BLaER1 (cell line): ENCODE results near the gene SEC16A.
"Not testable (repeated sequence)": the region's sequence is repeated elsewhere in the genome, so short reads cannot be mapped to it uniquely, and the experiment has no call there.

Source experiments
- H3K27ac ChIP-seq: shearing (Covaris generic); formaldehyde crosslinking; 2 replicates; pipeline ENCODE4 v1.8.1; 2022
- H3K27me3 ChIP-seq: shearing (Covaris generic); formaldehyde crosslinking; 2 replicates; pipeline ENCODE4 v1.8.1; 2022
- H3K36me3 ChIP-seq: shearing (Covaris generic); formaldehyde crosslinking; 2 replicates; pipeline ENCODE4 v1.8.1; 2022
- H3K4me1 ChIP-seq: shearing (Covaris generic); formaldehyde crosslinking; 2 replicates; pipeline ENCODE4 v1.8.1; 2022
- H3K4me2 ChIP-seq: shearing (Covaris generic); formaldehyde crosslinking; 2 replicates; pipeline ENCODE4 v1.8.1; 2022
- H3K4me3 ChIP-seq: shearing (Covaris generic); formaldehyde crosslinking; 2 replicates; pipeline ENCODE4 v1.8.1; 2022
- H3K9ac ChIP-seq: shearing (Covaris generic); formaldehyde crosslinking; 2 replicates; pipeline ENCODE4 v1.8.1; 2022
- H3K9me3 ChIP-seq: shearing (Covaris generic); formaldehyde crosslinking; 2 replicates; pipeline ENCODE4 v1.8.1; 2022
- H4K20me1 ChIP-seq: shearing (Covaris generic); formaldehyde crosslinking; 2 replicates; pipeline ENCODE4 v1.8.1; 2022
- Cebpa-rat ChIP-seq: shearing (Covaris generic); IDR thresholded peaks from 2 replicates; pipeline ENCODE4 v1.8.1; 2022

Gene SEC16A

DNA sequence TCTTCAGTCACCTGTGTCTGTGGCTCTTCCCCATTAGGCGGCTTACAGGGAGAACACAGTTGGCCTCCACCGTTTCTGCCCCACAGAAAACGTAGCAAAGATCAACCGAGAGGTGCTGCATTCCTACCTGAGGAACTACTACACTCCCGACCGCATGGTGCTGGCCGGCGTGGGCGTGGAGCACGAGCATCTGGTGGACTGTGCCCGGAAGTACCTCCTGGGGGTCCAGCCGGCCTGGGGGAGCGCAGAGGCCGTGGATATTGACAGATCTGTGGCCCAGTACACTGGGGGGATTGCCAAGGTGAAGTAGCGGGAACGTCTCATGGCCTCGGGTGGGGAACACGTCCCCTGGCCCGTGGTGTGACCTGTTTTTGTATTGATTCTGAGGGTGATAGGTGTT lies 65.9 kb downstream of the SEC16A start:
- Histone ChIP-seq H3K4me1 (peaks cover 26% of the 10 kb centered on the region), H3K9me3 (no peaks in the 10 kb centered on the region), H4K20me1 (peaks cover 54% of the 10 kb centered on the region), H3K9ac (no peak overlapping the region), H3K27ac (no peak overlapping the region), H3K4me2 (no peak overlapping the region), H3K4me3 (no peak overlapping the region), H3K27me3 (no peaks in the 10 kb centered on the region), H3K36me3 (peaks cover 94% of the 10 kb centered on the region)
- no peak for TF ChIP-seq Cebpa-rat

DNA sequence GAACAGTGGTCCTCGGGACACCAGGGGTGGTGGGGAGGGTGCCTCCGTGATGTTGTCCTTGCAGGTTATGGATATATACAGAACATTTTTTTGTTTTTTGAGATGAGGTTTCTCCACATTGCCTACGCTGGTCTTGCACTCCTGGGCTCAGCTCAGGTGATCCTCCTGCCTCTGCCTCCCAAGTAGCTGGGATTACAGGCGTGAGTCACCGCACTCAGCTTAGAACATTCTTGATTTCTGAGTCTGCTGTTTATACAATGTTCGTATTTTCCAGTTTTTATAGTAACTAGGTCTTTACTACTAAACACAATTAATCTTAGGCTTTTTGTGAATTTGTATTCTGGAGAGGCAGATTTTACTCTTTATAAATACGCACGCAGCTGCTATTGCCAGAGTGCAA lies 66.4 kb downstream of the SEC16A start:
- TF ChIP-seq Cebpa-rat = no peak
- no peaks in the 10 kb centered on the region for H3K9me3 ChIP-seq
- no peaks in the 10 kb centered on the region for H3K27me3 ChIP-seq
- no peak overlapping the region for H3K27ac ChIP-seq
- H3K9ac ChIP-seq = no peak overlapping the region
- H3K4me1 ChIP-seq = peaks cover 26% of the 10 kb centered on the region
- peaks cover 54% of the 10 kb centered on the region for H4K20me1 ChIP-seq
- H3K36me3 ChIP-seq = peaks cover 93% of the 10 kb centered on the region
- H3K4me2 ChIP-seq = no peak overlapping the region
- no peak overlapping the region for H3K4me3 ChIP-seq

DNA sequence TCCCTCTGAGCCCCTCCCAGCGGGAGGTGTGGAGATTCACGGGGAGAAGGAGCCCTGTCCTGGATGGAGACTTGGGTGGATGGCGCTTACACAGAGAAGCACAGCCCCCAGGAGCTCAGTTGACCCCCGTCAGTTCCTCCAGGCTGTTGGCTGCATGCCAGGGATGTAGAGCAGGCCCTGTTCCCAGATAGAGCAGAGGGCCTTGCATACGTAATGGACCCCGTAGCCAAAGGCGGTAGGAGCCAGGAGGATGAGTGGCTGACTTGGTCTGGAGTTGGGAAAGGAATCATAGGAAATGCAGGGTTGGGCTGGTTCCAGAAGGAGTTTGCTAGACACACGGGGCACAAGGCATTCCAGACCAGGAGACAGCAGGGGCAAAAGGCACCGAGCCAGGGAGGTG lies 69.9 kb downstream of the SEC16A start:
- Histone ChIP-seq H3K4me3 (no peak overlapping the region), H3K27ac (no peak overlapping the region), H4K20me1 (peaks cover 62% of the 10 kb centered on the region), H3K9me3 (no peaks in the 10 kb centered on the region), H3K4me1 (peaks cover 34% of the 10 kb centered on the region), H3K27me3 (no peaks in the 10 kb centered on the region), H3K4me2 (no peak overlapping the region), H3K9ac (no peak overlapping the region), H3K36me3 (peaks cover 63% of the 10 kb centered on the region)
- TF ChIP-seq Cebpa-rat = no peak

DNA sequence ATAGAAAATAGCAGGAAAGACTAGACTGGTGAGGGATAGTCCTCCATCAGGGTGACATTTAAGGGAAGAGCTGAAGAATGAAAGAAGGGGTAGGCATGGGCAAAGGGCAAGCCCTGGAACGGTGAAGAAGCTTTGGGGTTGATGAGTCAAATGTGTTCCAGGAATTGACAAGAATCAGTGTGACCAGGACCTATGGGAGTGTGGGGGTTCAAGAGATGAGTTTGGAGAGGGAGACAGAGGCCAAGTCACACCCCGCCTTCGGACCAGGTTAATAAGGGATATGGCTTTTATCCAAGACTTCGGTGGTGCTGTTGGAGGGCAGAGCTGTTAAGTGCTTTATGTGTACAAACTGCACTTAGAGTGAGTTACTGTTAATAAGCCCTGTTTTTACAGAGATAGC lies 71.5 kb downstream of the SEC16A start:
- Histone ChIP-seq H3K4me1 (peaks cover 40% of the 10 kb centered on the region), H4K20me1 (peaks cover 55% of the 10 kb centered on the region), H3K27ac (peak overlapping the region; percentile 96), H3K9me3 (no peaks in the 10 kb centered on the region), H3K9ac (peak overlapping the region; percentile 97), H3K27me3 (no peaks in the 10 kb centered on the region), H3K4me2 (peak overlapping the region; percentile 91), H3K36me3 (peaks cover 63% of the 10 kb centered on the region), H3K4me3 (peak overlapping the region; percentile 100)
- TF ChIP-seq Cebpa-rat = no peak

DNA sequence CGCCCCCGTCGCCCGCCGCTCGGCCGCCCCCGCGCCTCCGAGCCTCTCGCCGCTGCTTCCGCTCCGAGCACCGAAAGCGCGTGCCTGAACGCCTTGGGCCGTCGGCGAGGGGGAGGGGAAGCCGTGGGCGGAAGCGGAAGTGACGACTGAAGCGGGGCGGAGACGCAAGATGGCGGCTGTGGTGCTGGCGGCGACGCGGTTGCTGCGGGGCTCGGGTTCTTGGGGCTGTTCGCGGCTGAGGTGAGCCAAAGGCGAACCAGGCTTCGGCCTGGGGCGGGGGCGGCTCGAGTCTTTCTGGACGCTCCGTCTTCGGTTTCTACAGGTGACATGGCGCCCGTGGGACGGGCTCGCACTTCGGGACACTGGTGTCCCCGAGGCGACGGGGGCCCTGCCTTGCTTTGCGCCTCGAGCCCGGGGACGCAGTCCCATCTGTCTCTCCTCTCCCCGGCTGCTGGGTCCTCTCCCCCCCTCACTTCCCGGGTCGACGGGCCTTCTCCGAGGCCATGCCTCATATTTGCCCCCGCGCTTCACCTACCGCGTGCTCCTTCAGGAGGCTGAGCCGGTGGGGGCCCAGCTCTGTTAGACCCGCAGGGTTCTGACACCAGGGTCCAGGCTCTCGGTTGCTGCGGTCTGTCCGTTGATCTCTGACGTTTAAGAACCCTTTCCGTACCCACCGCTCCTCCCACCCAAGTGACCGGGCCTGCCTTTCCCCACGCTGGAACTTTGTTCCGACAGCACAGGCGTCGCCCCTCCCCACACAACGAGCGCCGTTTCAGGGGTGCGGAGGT lies 72.1 kb downstream of the SEC16A start, which contains the start of the genes ENTR1 and PMPCA:
Gene ENTR1 (minus strand): TSS at position 115 of the 788 bp plus-strand sequence. CDS start 217 bp downstream, outside the sequence.
Gene PMPCA (plus strand): TSS at position 159 of the 788 bp plus-strand sequence. CDS start 11 bp downstream, at position 170.
- peaks cover 63% of the 10 kb centered on the region for H3K36me3 ChIP-seq
- H3K9me3 ChIP-seq = no peaks in the 10 kb centered on the region
- peak within 1 kb of the TSS; percentile 97 for H3K9ac ChIP-seq
- peak within 1 kb of the TSS; percentile 91 for H3K4me2 ChIP-seq
- H3K4me1 ChIP-seq = peaks cover 46% of the 10 kb centered on the region
- peak within 1 kb of the TSS; percentile 100 for H3K4me3 ChIP-seq
- no peak for TF ChIP-seq Cebpa-rat
- H4K20me1 ChIP-seq = peaks cover 51% of the 10 kb centered on the region
- peak within 1 kb of the TSS; percentile 96 for H3K27ac ChIP-seq
- H3K27me3 ChIP-seq = no peaks in the 10 kb centered on the region

DNA sequence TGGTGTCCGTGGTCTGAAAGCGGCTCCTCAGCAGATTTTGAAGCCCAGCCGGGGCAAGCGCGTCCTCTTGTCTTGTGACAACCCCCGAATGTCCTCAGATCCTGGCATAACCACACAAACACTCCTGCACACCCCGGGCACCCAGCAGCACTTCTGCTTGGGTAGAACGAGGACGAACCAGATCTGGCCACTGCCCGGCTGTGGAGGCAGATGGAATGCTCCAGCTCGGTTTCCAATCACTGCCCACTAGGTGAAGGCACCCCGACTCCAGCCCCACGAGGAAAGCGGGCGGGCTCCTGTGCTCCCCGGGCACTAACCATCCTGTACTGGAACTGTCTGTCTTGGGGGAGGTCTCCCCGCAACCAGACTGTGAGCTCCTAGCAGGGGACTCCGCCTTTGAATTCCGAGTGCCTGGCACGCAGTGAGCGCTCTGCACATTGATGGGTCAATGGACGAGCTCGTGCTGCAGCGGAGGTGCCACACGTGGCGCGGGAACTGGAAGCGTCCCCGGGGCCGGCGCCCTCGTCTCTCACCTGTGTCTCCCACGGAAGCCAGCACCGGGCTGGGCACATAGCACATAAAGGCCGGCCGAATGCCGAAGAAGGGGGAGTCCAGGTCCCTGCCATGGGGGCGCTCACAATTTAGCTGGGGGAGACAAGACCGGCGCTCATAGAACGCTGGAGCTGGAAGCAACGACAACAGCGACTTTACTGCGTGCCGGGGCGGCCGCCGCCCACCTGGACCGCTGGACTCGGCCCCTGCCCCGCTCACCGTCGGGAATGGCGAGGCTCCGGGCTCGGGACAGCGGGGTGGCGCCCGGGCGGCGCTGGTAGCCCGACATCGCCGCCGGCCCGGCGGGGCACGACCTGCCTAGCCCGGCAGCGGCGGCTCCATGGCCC lies 73.0 kb downstream of the SEC16A start:
- H3K27me3 ChIP-seq = no peaks in the 10 kb centered on the region
- H3K36me3 ChIP-seq = peaks cover 63% of the 10 kb centered on the region
- H3K4me3 ChIP-seq = peak overlapping the region; percentile 100
- H3K4me1 ChIP-seq = peaks cover 55% of the 10 kb centered on the region
- peak overlapping the region; percentile 97 for H3K9ac ChIP-seq
- H4K20me1 ChIP-seq = peaks cover 51% of the 10 kb centered on the region
- no peak for TF ChIP-seq Cebpa-rat
- H3K4me2 ChIP-seq = peak overlapping the region; percentile 91
- no peaks in the 10 kb centered on the region for H3K9me3 ChIP-seq
- peak overlapping the region; percentile 96 for H3K27ac ChIP-seq

DNA sequence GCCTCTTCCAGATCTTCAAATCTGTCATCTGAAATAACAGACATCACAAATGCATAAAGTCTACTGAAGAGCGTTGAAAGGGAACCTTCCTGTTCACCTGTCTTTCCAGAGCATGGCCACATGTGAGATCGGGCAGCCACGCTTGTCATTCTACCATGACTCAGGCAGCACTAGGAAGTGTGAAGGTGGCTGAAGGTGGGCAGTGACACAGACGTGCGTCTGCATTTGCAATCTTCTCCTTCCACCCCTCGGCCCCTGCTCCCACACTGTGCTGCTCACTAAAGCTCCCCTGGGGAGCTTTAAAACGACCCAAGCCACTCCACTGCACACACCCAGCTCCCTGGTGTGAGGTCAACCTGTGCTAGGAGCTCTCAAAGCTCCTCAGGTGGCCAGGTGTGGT lies 74.9 kb downstream of the SEC16A start:
- Histone ChIP-seq H3K4me3 (no peak overlapping the region), H3K9ac (no peak overlapping the region), H3K9me3 (no peaks in the 10 kb centered on the region), H3K4me2 (peak overlapping the region; percentile 17; the same call in 1 of the 2 replicates), H3K27me3 (no peaks in the 10 kb centered on the region), H3K27ac (no peak overlapping the region), H3K4me1 (peaks cover 70% of the 10 kb centered on the region), H4K20me1 (peaks cover 42% of the 10 kb centered on the region), H3K36me3 (peaks cover 58% of the 10 kb centered on the region)
- TF ChIP-seq Cebpa-rat = no peak

DNA sequence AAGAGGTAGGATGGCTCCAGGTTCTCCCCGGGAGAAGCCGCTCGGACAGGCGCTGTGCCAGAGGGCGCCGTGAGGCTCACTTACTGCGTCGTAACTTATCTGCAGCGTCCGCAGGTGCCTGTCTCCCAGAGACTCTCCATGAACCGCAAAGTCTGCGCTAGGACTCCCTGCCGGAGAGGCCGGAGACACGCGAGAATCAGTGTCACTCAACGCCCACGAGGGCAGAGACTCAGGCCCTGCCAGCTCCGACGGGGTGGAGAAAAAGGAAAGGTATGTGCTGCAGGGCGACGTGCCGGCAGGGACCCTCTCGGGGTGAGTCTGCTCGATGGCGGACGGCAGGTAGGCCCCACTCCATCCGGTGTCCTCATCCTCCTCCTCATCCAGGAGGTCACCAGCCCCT lies 75.8 kb downstream of the SEC16A start:
- H3K27ac ChIP-seq, H3K4me2 ChIP-seq, H3K9me3 ChIP-seq, H3K4me3 ChIP-seq, H3K27me3 ChIP-seq, H3K9ac ChIP-seq: not testable (repeated sequence)
- H4K20me1 ChIP-seq = peaks cover 33% of the 10 kb centered on the region
- H3K4me1 ChIP-seq = peaks cover 67% of the 10 kb centered on the region
- peaks cover 58% of the 10 kb centered on the region for H3K36me3 ChIP-seq

DNA sequence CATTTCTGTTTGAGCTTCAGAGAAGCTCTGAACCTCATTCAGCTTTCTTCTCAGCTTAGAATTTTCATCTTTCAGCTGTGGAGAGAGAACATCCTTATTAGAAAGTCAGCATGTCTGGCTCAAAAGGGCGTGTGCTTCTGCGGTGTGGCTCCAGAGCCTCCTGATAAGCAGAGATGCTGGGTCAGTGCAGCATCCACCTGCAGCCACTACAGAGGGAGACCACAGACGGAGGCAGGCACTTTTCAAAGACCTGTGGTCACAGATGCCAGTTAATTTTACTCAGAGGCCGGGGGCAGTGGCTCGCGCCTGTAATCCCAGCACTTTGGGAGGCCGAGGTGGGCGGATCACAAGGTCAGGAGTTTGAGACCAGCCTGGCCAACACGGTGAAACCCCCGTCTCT lies 76.9 kb downstream of the SEC16A start:
- H3K4me2 ChIP-seq = peak overlapping the region; percentile 86

More for the DNA sequence above, 76.9 kb downstream of the SEC16A start:
- 0 out of 2 replicates have a peak overlapping the region, but pooled peaks have one; percentile 66 for H3K9ac ChIP-seq
- H4K20me1 ChIP-seq = peaks cover 22% of the 10 kb centered on the region
- H3K36me3 ChIP-seq = peaks cover 64% of the 10 kb centered on the region
- H3K4me3 ChIP-seq, H3K27ac ChIP-seq, H3K9me3 ChIP-seq, H3K27me3 ChIP-seq: not testable (repeated sequence)
- H3K4me1 ChIP-seq = peaks cover 57% of the 10 kb centered on the region
